Placental pericyte (primary cell): ENCODE data around the gene ADPRS. TPM values are rescaled to one million over a fixed set of nuclear protein-coding genes. Genes with fewer than 3 reads are reported as not detected.

Experiments
- total RNA-seq: library from RNA; depleted of rRNA; stranded (reverse); fragments of >200 nt; gene quantifications from 2 replicates; pipeline ENCODE4 v1.2.3, GENCODE V29; 2012

The ADPRS gene
- total RNA-seq: 40.2 and 46.6 TPM in 2 replicates

GRCh38 chr1:36088577-36089392, at the start of gene ADPRS:
Gene ADPRS, plus strand, starts transcription at chr1:36088892. Its CDS starts 13 bp downstream, at chr1:36088905.

GRCh38 chr1:36083635-36084496, 4.8 kb upstream of the ADPRS start, which contains the start of gene TEKT2:
Gene TEKT2, plus strand, starts transcription at chr1:36084094. Its CDS starts 828 bp downstream, at chr1:36084922.

DNA sequence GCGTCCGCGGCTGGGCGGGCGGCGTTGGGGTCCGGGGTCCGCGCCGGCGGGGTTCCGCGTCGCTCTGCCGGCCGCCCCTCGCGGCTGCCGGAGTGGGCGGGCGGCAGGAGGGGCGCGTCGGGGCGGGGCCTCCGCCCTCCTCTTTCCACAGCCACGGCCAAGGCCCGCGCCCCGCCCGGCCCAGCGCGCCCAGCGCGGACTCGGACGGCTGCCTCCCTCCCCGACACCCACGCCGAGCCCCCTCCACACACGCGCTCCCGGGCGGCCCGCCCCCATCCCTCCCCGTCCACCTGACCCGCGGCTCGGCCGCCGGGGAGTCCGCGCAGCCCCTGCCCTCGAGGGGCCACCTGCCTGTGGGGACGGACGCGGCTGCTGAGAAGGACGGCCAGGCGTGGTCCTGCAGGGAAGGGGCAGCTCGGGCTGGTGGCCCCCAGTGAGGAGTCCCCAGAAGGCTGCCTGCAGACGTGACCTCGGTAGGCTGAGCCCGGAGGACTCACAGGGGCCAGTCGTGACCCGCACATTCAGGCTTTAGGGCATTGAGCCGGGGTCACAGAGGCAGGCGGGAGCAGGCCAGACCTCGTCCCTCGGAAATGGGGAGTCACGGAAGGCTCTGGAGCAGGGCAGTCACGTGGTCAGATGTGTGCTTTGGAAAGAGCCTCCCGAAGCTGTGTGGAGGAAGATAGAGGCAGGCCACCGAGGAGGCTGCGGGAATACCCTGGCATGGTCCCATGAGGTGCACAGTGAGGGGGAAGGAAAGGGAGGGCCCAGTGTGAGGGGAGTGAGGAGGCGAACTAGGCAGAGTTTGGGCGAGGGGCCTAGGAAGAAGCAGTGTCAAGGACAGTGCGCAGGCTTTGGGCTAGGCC, 36.7 kb downstream of the ADPRS start, which contains the start of gene COL8A2:
TSS of gene COL8A2 (minus strand) at position 94 of the 863 bp plus-strand sequence. CDS start 24,980 bp downstream, outside the sequence.

Other genes starting within 250 kb of the ADPRS start
- 18.8 and 37.8 TPM in 2 replicates for gene AGO1, start 205.7 kb upstream of the ADPRS start, total RNA-seq
- gene AGO3, start 157.8 kb upstream of the ADPRS start, total RNA-seq: 14.4 and 25.3 TPM in 2 replicates
- gene TEKT2, start 4.8 kb upstream of the ADPRS start, total RNA-seq: not detected in 2 replicates
- 5.0 and 6.7 TPM in 2 replicates for gene COL8A2, start 36.3 kb downstream of the ADPRS start, total RNA-seq
- gene TRAPPC3, start 60.6 kb downstream of the ADPRS start, total RNA-seq: 93.6 and 96.5 TPM in 2 replicates
- gene MAP7D1, start 67.3 kb downstream of the ADPRS start, total RNA-seq: 124 and 259 TPM in 2 replicates
- gene THRAP3, start 135.6 kb downstream of the ADPRS start, total RNA-seq: 74.8 and 130 TPM in 2 replicates
- 2.2 and 4.7 TPM in 2 replicates for gene SH3D21, start 217.5 kb downstream of the ADPRS start, total RNA-seq
- gene EVA1B, start 234.8 kb downstream of the ADPRS start, total RNA-seq: 175 and 366 TPM in 2 replicates